ENCODE results near the gene KCNJ6. TPM values are rescaled to one million over a fixed set of nuclear protein-coding genes. Genes with fewer than 3 reads are reported as not detected.

Gene KCNJ6
- total RNA-seq, 1 experiment from 2014 or later = not detected

GRCh38 chr21:37636152-37636860 lies 280.0 kb downstream of the KCNJ6 start:
- H3K4me1 ChIP-seq (ENCODE audit: insufficient read depth, low read length, poor library complexity, severe bottlenecking) = no peaks in the 10 kb centered on the region
- H3K9me3 ChIP-seq (ENCODE audit: low read depth, low read length, poor library complexity, severe bottlenecking) = no peaks in the 10 kb centered on the region
- H3K27ac ChIP-seq (ENCODE audit: low read depth, low read length, poor library complexity, severe bottlenecking) = no peak overlapping the region
- H3K4me3 ChIP-seq (ENCODE audit: low read depth, low read length, poor library complexity, severe bottlenecking) = no peak overlapping the region
- no TSS peak for BruUV-seq (replicated peaks)
- H3K36me3 ChIP-seq (ENCODE audit: insufficient read depth, low read length, poor library complexity, severe bottlenecking) = no peaks in the 10 kb centered on the region
- CTCF ChIA-PET = no interaction called here
- TF ChIP-seq CTCF (conservative IDR thresholded peaks at IDR 0.05; ENCODE audit: low read depth, low read length) (no peak), EZH2 (IDR thresholded peaks at IDR 0.05; ENCODE audit: borderline replicate concordance, low read depth, low read length, poor library complexity, severe bottlenecking) (no peak)
- POLR2A ChIA-PET (ENCODE audit: low non-redundant PET) = no interaction called here
- no peak for DNase-seq (ENCODE audit: low spot score)
- intact Hi-C loops (cut with micrococcal nuclease; ENCODE audit: unreplicated experiment) = no loop called here
- peaks cover 23% of the 10 kb centered on the region for H3K27me3 ChIP-seq (replicated peaks; ENCODE audit: insufficient read depth, low read depth, low read length, poor library complexity)

GRCh38 chr21:37631319-37632117 lies 284.7 kb downstream of the KCNJ6 start:
- BruUV-seq (replicated peaks) = no TSS peak
- Histone ChIP-seq H3K4me1 (ENCODE audit: insufficient read depth, low read length, poor library complexity, severe bottlenecking) (no peaks in the 10 kb centered on the region), H3K27ac (ENCODE audit: low read depth, low read length, poor library complexity, severe bottlenecking) (no peak overlapping the region), H3K9me3 (ENCODE audit: low read depth, low read length, poor library complexity, severe bottlenecking) (no peaks in the 10 kb centered on the region), H3K4me3 (ENCODE audit: low read depth, low read length, poor library complexity, severe bottlenecking) (no peak overlapping the region), H3K36me3 (ENCODE audit: insufficient read depth, low read length, poor library complexity, severe bottlenecking) (no peaks in the 10 kb centered on the region), H3K27me3 (replicated peaks; ENCODE audit: insufficient read depth, low read depth, low read length, poor library complexity) (peaks cover 12% of the 10 kb centered on the region)
- CTCF ChIA-PET = no interaction called here
- DNase-seq (ENCODE audit: low spot score) = no peak
- POLR2A ChIA-PET (ENCODE audit: low non-redundant PET) = no interaction called here
- no peak for TF ChIP-seq EZH2 (IDR thresholded peaks at IDR 0.05; ENCODE audit: borderline replicate concordance, low read depth, low read length, poor library complexity, severe bottlenecking)
- TF ChIP-seq CTCF (conservative IDR thresholded peaks at IDR 0.05; ENCODE audit: low read depth, low read length) = no peak
- intact Hi-C loops (cut with micrococcal nuclease; ENCODE audit: unreplicated experiment) = no loop called here

- Histone ChIP-seq H3K4me1 (ENCODE audit: insufficient read depth, low read length, poor library complexity, severe bottlenecking) (no peaks in the 10 kb centered on the region), H3K4me3 (ENCODE audit: low read depth, low read length, poor library complexity, severe bottlenecking) (no peak overlapping the region), H3K9me3 (ENCODE audit: low read depth, low read length, poor library complexity, severe bottlenecking) (no peaks in the 10 kb centered on the region), H3K27me3 (replicated peaks; ENCODE audit: insufficient read depth, low read depth, low read length, poor library complexity) (peaks cover 12% of the 10 kb centered on the region), H3K36me3 (ENCODE audit: insufficient read depth, low read length, poor library complexity, severe bottlenecking) (no peaks in the 10 kb centered on the region), H3K27ac (ENCODE audit: low read depth, low read length, poor library complexity, severe bottlenecking) (no peak overlapping the region)
- ChIA-PET POLR2A (ENCODE audit: low non-redundant PET) (no interaction called here), CTCF (no interaction called here)
- no peak for DNase-seq (ENCODE audit: low spot score)
- no TSS peak for BruUV-seq (replicated peaks)
- no peak for TF ChIP-seq EZH2 (IDR thresholded peaks at IDR 0.05; ENCODE audit: borderline replicate concordance, low read depth, low read length, poor library complexity, severe bottlenecking)
- no peak for TF ChIP-seq CTCF (conservative IDR thresholded peaks at IDR 0.05; ENCODE audit: low read depth, low read length)
- intact Hi-C loops (cut with micrococcal nuclease; ENCODE audit: unreplicated experiment) = no loop called here
Observed at GRCh38 chr21:37630872-37631271, 285.4 kb downstream of the KCNJ6 start.

All from A673 (cell line).